Ovary (tissue), 3 donors: Measurements from ENCODE around the gene C2orf68.

ENCODE experiments used
- EP300 ChIP-seq: sonication (generic); formaldehyde crosslinking; IDR thresholded peaks from one replicate; pipeline ENCODE4 v1.6.1; 2017; ENCODE audit warnings: antibody characterized with exemption
- POLR2A ChIP-seq: fragments of 450-650 bp; IDR thresholded peaks from one replicate; pipeline ENCODE4 v1.6.1; 2017; ENCODE audit warnings: antibody characterized with exemption, mild to moderate bottlenecking, moderate library complexity
- TF ChIP-seq, protein P1 (sequence below), 3 donors: fragments of 450-650 bp in 2 of 3; fragments of 200-600 bp in 1 of 3; IDR thresholded peaks; one replicate each; pipeline versions ENCODE4 v1.5.1 to v1.8.0; 2016 to 2022; ENCODE audit warnings: antibody characterized with exemption in 3 of 3, mild to moderate bottlenecking in 1 of 3
- donor health status: DM: no; HTN: no; CAD: no.

DNA sequence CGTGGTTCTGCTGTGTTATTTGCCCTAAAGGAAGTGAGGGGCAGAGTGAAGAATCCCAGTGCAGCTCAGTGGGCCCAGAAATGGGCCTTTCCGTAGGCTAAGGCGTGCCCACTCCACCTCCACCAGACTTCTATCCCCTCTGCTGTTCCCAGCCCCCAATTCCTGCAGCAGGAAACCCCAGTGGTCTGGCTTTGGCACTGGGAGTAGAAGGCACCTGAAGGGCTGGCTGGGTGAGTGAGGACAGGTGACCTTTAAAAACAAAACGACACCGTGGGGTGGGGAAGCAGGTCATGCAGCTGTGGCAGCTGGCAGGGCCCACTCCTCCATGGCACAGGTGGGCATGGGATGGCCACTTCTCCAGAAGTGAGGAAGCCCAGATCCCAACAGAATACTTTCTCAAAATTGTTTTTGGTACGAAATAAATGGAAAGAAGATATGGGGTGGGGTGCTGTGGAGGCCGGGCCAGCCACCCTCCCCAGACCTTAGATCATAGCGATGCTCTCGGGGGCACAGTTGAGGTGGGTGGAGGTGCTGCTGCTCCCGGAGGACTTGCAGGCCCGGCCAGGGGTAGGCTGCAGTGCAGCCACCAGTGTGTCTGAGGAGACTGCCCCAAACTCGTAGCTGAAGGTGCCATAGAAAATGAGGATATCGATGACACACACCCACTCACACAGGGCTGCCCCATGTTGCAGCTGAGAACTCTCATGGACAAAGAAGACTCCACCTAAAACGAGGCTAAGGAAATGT is 13.1 kb downstream of the C2orf68 start:
- TF ChIP-seq, protein P1, sequence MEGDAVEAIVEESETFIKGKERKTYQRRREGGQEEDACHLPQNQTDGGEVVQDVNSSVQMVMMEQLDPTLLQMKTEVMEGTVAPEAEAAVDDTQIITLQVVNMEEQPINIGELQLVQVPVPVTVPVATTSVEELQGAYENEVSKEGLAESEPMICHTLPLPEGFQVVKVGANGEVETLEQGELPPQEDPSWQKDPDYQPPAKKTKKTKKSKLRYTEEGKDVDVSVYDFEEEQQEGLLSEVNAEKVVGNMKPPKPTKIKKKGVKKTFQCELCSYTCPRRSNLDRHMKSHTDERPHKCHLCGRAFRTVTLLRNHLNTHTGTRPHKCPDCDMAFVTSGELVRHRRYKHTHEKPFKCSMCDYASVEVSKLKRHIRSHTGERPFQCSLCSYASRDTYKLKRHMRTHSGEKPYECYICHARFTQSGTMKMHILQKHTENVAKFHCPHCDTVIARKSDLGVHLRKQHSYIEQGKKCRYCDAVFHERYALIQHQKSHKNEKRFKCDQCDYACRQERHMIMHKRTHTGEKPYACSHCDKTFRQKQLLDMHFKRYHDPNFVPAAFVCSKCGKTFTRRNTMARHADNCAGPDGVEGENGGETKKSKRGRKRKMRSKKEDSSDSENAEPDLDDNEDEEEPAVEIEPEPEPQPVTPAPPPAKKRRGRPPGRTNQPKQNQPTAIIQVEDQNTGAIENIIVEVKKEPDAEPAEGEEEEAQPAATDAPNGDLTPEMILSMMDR (IDR thresholded peaks at IDR 0.05), result no peak
- no peak for TF ChIP-seq POLR2A
- TF ChIP-seq EP300, result no peak
